Thoracic aorta (tissue), 2 donors: ENCODE data around the gene MAN1C1. TPM values are rescaled to one million over a fixed set of nuclear protein-coding genes. Genes with fewer than 3 reads are reported as not detected.
A peak's percentile ranks its signal among the peaks of the same experiment; 100 is the strongest.

ENCODE experiments used
- ATAC-seq: fragments of 150-250 bp; one replicate; pipeline ENCODE4 v1.8.0; 2017; ENCODE audit warnings: low read depth; ENCODE audit not compliant: insufficient number of reproducible peaks, low FRiP score
- DNase-seq: peaks from one replicate; pipeline ENCODE4 v3.0.0-alpha.2; 2020; ENCODE audit warnings: low spot score
- H3K27ac ChIP-seq, 2 donors: fragments of 200-600 bp; sonication (generic); 1 replicate in 1 of 2; 2 replicates in 1 of 2; pipeline ENCODE4 v1.5.1; 2016; ENCODE audit warnings: mild to moderate bottlenecking in 2 of 2, moderate library complexity in 2 of 2
- H3K27me3 ChIP-seq: fragments of 200-600 bp; sonication (generic); replicated peaks from 2 replicates; pipeline ENCODE4 v1.6.0; 2016; ENCODE audit warnings: mild to moderate bottlenecking; ENCODE audit not compliant: insufficient read depth
- H3K36me3 ChIP-seq: fragments of 200-600 bp; sonication (generic); one replicate; pipeline ENCODE4 v1.5.1; 2016
- H3K4me1 ChIP-seq, 2 donors: fragments of 200-600 bp; sonication (generic); 1 replicate in 1 of 2; 2 replicates in 1 of 2; pipeline versions ENCODE4 v1.5.1 to v1.6.0; 2016; ENCODE audit warnings: low read depth in 2 of 2, mild to moderate bottlenecking in 1 of 2; ENCODE audit not compliant: control insufficient read depth in 1 of 2
- H3K4me3 ChIP-seq: fragments of 200-600 bp; sonication (generic); 2 replicates; pipeline ENCODE4 v1.5.1; 2016; ENCODE audit warnings: mild to moderate bottlenecking
- H3K9me3 ChIP-seq: fragments of 200-600 bp; sonication (generic); 2 replicates; pipeline ENCODE4 v1.5.1; 2016
- total RNA-seq, 2 donors: library from RNA; depleted of rRNA; stranded (reverse); fragments of >200 nt; gene quantifications; one replicate each; pipeline versions ENCODE4 v1.1.0 to v1.2.3, GENCODE V29; 2016
- TF ChIP-seq, protein P1 (sequence below): fragments of 200-600 bp; sonication (generic); IDR thresholded peaks from one replicate; pipeline ENCODE4 v1.5.1; 2019; ENCODE audit warnings: antibody characterized with exemption

The MAN1C1 gene
- total RNA-seq, 2 donors from 2014 or later = 21.0 to 26.0 TPM

DNA sequence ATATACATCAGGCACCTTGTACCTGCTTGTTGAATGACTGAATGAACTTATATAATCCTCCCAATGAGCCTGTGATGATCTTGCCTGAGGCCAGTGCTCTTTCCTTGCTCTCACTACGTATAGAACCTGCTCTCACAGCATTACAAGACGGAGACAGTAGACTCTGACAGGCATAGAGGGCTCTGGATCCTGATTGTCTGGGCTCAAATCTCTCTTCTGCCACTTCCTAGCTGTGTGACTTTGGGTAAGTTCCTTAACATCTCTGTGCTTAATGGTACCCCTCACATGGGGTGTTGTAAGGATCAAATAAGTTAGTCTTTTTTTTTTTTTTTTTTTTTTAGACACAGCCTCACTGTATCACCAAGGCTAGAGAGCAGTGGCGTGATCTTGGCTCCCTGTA is 4.2 kb upstream of the MAN1C1 start:
- H3K4me3 ChIP-seq = no peak overlapping the region
- ATAC-seq (no peak), DNase-seq (no peak)

DNA sequence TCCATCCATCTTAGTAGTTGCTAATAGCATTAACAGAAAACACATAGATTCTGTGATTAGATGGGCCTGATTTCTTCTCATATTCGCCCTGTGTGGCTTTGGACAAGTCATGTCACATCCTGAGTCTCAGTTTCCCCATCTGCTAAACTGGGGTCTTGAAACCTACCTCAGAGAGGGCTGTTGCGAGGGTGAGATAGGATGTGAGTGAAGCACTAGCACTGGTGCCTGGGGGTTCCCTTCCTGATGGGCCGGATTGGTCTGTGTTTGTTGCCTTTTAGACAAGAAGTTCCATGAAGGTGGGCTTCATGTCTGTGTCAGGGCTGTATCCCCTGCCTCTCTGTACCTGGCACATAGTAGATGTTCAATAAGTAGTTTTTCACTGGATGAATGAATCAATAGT is 3.5 kb upstream of the MAN1C1 start:
- no peak overlapping the region for H3K4me3 ChIP-seq
- no peak overlapping the region for H3K27ac ChIP-seq
- peaks cover 0 to 20% of the 10 kb centered on the region in 2 donors for H3K4me1 ChIP-seq
- H3K9me3 ChIP-seq = no peaks in the 10 kb centered on the region
- TF ChIP-seq, protein P1, sequence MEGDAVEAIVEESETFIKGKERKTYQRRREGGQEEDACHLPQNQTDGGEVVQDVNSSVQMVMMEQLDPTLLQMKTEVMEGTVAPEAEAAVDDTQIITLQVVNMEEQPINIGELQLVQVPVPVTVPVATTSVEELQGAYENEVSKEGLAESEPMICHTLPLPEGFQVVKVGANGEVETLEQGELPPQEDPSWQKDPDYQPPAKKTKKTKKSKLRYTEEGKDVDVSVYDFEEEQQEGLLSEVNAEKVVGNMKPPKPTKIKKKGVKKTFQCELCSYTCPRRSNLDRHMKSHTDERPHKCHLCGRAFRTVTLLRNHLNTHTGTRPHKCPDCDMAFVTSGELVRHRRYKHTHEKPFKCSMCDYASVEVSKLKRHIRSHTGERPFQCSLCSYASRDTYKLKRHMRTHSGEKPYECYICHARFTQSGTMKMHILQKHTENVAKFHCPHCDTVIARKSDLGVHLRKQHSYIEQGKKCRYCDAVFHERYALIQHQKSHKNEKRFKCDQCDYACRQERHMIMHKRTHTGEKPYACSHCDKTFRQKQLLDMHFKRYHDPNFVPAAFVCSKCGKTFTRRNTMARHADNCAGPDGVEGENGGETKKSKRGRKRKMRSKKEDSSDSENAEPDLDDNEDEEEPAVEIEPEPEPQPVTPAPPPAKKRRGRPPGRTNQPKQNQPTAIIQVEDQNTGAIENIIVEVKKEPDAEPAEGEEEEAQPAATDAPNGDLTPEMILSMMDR = no peak
- DNase-seq (no peak), ATAC-seq (no peak)
- no peaks in the 10 kb centered on the region for H3K27me3 ChIP-seq
- no peaks in the 10 kb centered on the region for H3K36me3 ChIP-seq

More for the DNA sequence above, 4.2 kb upstream of the MAN1C1 start:
- TF ChIP-seq, protein P1 = no peak
- Histone ChIP-seq H3K9me3 (no peaks in the 10 kb centered on the region), H3K27ac (no peak overlapping the region), H3K27me3 (no peaks in the 10 kb centered on the region), H3K36me3 (no peaks in the 10 kb centered on the region), H3K4me1 (peaks cover 0 to 13% of the 10 kb centered on the region in 2 donors)

DNA sequence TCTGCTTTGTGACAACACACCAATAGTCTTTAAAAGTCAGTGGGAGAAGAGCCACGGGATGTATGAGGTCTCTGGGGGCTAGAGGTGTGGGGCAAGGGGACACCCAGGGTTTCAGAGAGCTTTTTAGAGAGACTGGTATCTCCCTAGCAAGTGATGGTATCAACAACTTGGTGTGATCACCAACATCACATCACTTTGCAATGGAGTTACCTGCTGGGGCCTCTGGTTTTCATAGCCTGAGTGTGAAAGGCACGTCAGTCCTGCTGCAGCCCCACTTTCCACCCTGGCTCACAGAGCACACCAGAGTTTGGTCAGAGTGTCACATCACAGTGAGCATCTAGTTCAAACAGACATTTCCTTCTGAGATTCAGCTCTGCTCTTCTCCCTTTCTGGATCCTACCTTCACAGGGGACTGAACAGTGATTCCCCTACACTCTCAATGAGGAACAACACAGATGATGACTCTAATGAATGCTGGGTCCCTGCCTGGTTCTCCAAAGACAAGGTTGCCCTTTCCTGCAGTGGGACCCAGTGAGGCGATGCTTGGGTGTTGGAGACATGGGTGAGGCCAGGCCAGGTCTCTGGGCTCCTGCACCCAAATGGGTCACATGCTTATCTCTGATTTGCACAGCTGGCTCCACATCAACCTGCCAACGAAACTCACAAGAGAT is 2.0 kb upstream of the MAN1C1 start:
- DNase-seq (no peak), ATAC-seq (no peak)
- H3K27me3 ChIP-seq = no peaks in the 10 kb centered on the region
- peaks cover 10 to 32% of the 10 kb centered on the region in 2 donors for H3K4me1 ChIP-seq
- TF ChIP-seq, protein P1 = no peak
- no peak overlapping the region for H3K4me3 ChIP-seq
- H3K9me3 ChIP-seq = no peaks in the 10 kb centered on the region
- no peak overlapping the region for H3K27ac ChIP-seq
- no peaks in the 10 kb centered on the region for H3K36me3 ChIP-seq

DNA sequence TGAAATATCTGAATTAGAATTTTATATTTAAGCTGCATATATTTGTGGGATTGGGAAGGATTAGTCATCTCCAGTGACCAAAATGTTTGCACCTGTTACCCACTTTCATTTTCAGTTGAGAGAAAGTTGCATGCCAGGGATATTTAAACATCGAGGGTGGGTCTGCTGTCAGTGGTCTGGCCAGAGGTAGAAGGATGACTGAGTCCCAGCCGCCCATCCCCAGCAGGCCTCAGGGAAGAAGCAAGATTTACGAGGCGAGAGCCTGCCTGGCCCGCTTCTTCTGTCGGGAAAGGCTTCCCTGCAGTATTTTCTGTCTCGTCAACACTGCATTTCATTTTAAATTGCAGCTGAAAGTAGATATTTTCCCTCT is 1.4 kb upstream of the MAN1C1 start:
- Histone ChIP-seq H3K27ac (peak overlapping the region in 1 of 2 donors; percentile 39), H3K27me3 (no peaks in the 10 kb centered on the region), H3K4me3 (no peak overlapping the region), H3K36me3 (no peaks in the 10 kb centered on the region), H3K4me1 (peaks cover 15 to 37% of the 10 kb centered on the region in 2 donors), H3K9me3 (no peaks in the 10 kb centered on the region)
- TF ChIP-seq, protein P1 = no peak
- DNase-seq = no peak
- no peak for ATAC-seq

DNA sequence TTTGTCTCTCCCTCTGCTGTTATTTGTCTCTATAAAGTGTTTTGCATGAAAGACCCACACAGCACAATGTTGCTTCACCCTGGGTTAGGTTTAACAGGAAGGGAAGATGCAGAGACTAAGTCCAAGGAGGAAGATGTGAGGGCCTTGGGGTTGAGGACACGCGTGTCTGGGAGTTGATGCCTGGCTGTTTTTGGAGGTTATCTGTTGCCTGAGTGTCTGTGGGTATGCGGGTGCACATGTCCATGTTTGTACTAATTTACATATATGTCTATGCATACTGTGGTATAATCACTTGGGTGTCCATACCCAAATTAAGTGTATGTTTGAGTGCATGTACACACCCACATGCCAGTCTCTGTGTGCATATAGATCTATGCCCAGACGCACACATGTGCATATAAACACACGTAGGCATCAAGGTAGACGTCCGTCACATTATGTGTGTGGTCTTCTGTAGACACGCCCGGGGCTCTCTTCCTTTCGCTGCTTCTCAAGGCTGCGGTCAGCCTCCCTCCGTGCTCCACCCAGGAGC is 962 bp upstream of the MAN1C1 start:
- Histone ChIP-seq H3K9me3 (no peaks in the 10 kb centered on the region), H3K4me3 (peak overlapping the region; percentile 87), H3K4me1 (peaks cover 16 to 42% of the 10 kb centered on the region in 2 donors), H3K27me3 (no peaks in the 10 kb centered on the region), H3K27ac (peak overlapping the region; percentile 73 to 83), H3K36me3 (no peaks in the 10 kb centered on the region)
- ATAC-seq = no peak
- no peak for DNase-seq
- TF ChIP-seq, protein P1 = no peak
